Esophagus muscularis mucosa (tissue), 4 donors: Measurements from ENCODE around the gene BRSK2. TPM values are rescaled to one million over a fixed set of nuclear protein-coding genes. Genes with fewer than 3 reads are reported as not detected.

Source experiments
- DNase-seq: peaks from one replicate; pipeline ENCODE4 v3.0.0-alpha.2; 2017; ENCODE audit errors: extremely low spot score
- H3K27ac ChIP-seq, 4 donors: fragments of 200-600 bp; sonication (generic); replicated peaks in 1 of 4; 1 replicate in 3 of 4; 2 replicates in 1 of 4; pipeline ENCODE4 v1.5.1; 2016 to 2019; ENCODE audit warnings: mild to moderate bottlenecking in 1 of 4
- H3K27me3 ChIP-seq, 4 donors: fragments of 200-600 bp; sonication (generic); one replicate each; pipeline versions ENCODE4 v1.5.1 to v1.6.0; 2016 to 2019
- H3K36me3 ChIP-seq, 4 donors: fragments of 200-600 bp; sonication (generic); one replicate each; pipeline ENCODE4 v1.5.1; 2016 to 2019
- H3K4me1 ChIP-seq, 4 donors: fragments of 200-600 bp; sonication (generic); one replicate each; pipeline ENCODE4 v1.5.1; 2016 to 2019
- H3K4me3 ChIP-seq, 4 donors: fragments of 200-600 bp; sonication (generic); 1 replicate in 2 of 4; 2 replicates in 2 of 4; pipeline ENCODE4 v1.5.1; 2016 to 2019; ENCODE audit warnings: mild to moderate bottlenecking in 4 of 4, moderate library complexity in 1 of 4
- H3K9me3 ChIP-seq, 4 donors: fragments of 200-600 bp; sonication (generic); 1 replicate in 3 of 4; 2 replicates in 1 of 4; pipeline ENCODE4 v1.5.1; 2016 to 2019
- EP300 ChIP-seq: sonication (generic); formaldehyde crosslinking; IDR thresholded peaks from one replicate; pipeline ENCODE4 v1.6.1; 2017; ENCODE audit warnings: antibody characterized with exemption
- POLR2A ChIP-seq: fragments of 450-650 bp; IDR thresholded peaks from one replicate; pipeline ENCODE4 v1.6.1; 2017; ENCODE audit warnings: antibody characterized with exemption, moderate library complexity, mild to moderate bottlenecking, low read depth
- POLR2AphosphoS5 ChIP-seq, 2 donors: sonication (generic); formaldehyde crosslinking; IDR thresholded peaks; one replicate each; pipeline ENCODE4 v1.6.1; 2017; ENCODE audit warnings: antibody characterized with exemption in 2 of 2
- WGBS: methylation state at CpG from one replicate; pipeline ENCODE4 v1.1.5; 2018; 5-methylcytosine and 5-hydroxymethylcytosine counted together
- intact Hi-C: fragments of 100-400 bp; cut with DNase I; formaldehyde crosslinking; loops from one replicate; pipeline ENCODE4 v1.15.1; 2023
- total RNA-seq, 4 donors: library from RNA; depleted of rRNA; stranded (reverse); fragments of >200 nt; gene quantifications; one replicate each; pipeline versions ENCODE4 v1.1.0 to v1.2.1, GENCODE V29; 2016
- TF ChIP-seq, protein P1 (sequence below), 3 experiments: fragments of 200-600 bp in 2 of 3; fragments of 450-650 bp in 1 of 3; sonication (generic) in 2 of 3; IDR thresholded peaks; one replicate each; pipeline ENCODE4 v1.5.1; 2017 to 2019; ENCODE audit warnings: antibody characterized with exemption in 3 of 3, mild to moderate bottlenecking in 2 of 3, moderate library complexity in 1 of 3

BRSK2 gene
- total RNA-seq, 4 donors from 2014 or later = 1.0 to 3.3 (median 2.8) TPM

DNA sequence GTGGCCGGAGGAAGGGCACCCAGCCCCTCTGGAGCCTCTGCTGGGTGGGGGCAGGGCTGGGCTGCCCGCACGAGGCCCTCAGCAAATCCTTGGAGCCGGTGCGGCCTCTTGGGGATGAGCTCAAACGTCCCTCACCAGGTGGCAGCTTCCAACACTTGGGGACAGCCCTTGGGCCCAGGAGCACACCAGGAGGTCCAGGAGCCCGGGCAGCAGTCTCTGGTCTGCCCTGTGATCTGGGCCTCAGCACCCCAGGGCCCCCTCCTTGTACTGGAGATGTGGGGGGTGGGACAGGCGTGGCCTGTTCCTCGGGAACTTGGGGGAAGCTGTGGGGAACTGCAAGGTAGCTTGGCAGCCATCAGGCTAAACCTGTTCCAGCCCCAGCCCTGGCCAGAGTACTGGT is 56.9 kb downstream of the BRSK2 start:
- Histone ChIP-seq H3K4me1 (no peaks in the 10 kb centered on the region), H3K27me3 (peaks cover 0 to 91% (median 0%) of the 10 kb centered on the region in 4 donors), H3K36me3 (no peaks in the 10 kb centered on the region), H3K9me3 (no peaks in the 10 kb centered on the region), H3K4me3 (no peak overlapping the region), H3K27ac (no peak overlapping the region)
- no peak for DNase-seq
- 70% methylated on average over 9 of the region's 9 CpGs for WGBS
- TF ChIP-seq EP300 (no peak), POLR2AphosphoS5 (IDR thresholded peaks at IDR 0.05) (no peak)
- intact Hi-C loops = no loop called here

DNA sequence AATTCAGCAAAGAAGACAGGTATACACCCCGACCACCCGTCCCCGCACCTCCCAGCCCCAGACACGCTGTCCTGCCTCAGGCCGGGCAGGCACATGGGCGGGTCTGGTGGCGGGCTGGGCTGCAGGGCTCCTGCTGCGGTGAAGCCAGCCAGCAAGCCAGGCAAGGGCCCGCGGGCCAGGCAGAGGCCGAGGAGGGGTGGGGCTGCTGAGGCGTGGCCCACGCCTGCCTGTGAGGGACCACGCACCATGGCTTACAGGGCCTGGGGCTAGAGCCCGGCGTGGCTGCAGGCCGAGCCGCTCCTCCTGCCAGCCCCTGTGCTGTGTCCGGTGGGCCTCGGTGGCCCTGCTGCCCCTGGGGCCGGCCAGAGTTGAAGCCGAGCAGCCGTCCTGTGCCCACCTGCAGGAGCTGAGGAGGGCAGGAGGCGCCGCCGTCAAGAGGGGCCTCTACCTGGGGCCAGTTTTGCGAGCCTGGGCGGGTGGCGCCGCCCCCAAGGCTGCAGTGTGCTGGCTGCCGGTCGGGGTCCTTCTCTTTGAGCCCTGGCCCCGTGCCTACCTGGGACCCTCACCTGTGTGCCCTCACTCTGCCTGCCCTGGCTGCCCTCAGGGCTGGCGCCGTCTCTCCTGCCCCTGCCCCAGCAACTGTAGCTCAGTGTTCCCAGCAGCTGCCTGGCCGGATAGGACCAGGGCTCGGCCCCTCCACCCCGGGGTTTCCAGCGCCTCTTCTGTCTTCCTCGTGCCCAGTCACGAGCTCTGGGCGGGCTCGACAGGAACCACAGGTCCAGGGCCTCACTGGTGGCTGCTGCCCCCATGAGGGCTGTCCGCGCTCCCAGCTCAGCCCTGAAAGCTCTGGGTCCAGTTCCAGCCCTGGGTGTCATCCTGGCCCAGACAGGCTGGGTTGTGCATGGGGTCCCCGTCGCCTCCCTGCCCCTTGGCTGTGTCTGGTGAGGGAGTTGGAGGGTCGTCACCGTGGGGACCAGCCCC is 58.4 kb downstream of the BRSK2 start:
- no peak for DNase-seq
- Histone ChIP-seq H3K4me3 (no peak overlapping the region), H3K27ac (no peak overlapping the region), H3K4me1 (peaks cover 5 to 8% (median 6%) of the 10 kb centered on the region in 4 donors), H3K27me3 (peaks cover 0 to 77% (median 0%) of the 10 kb centered on the region in 4 donors), H3K36me3 (no peaks in the 10 kb centered on the region), H3K9me3 (no peaks in the 10 kb centered on the region)
- intact Hi-C loops = no loop called here
- 70% methylated on average over 4 of the region's 49 CpGs for WGBS
- no peak for TF ChIP-seq EP300
- no peak for TF ChIP-seq POLR2A
- no peak for TF ChIP-seq POLR2AphosphoS5 (IDR thresholded peaks at IDR 0.05)

DNA sequence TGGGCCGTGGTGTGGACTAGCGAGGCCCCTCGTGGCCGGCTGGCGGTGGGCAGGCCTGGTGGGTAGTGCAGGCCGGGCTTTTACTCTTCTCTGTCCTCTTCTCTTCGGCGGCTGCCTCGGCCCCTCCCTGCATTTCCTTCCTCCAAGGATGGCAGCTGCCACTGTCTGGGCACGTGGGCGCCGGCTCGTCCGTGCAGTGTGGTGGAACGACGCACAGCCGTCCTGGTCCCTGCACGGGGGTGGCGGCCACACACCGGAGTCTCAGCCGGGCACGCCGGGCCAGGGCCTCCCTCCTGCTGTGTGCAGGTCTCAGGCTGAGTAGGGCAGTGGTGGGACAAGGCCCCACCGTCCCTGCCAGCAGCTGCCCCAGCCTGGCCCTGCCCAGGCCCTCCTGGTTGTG is 59.1 kb downstream of the BRSK2 start:
- TF ChIP-seq, protein P1, sequence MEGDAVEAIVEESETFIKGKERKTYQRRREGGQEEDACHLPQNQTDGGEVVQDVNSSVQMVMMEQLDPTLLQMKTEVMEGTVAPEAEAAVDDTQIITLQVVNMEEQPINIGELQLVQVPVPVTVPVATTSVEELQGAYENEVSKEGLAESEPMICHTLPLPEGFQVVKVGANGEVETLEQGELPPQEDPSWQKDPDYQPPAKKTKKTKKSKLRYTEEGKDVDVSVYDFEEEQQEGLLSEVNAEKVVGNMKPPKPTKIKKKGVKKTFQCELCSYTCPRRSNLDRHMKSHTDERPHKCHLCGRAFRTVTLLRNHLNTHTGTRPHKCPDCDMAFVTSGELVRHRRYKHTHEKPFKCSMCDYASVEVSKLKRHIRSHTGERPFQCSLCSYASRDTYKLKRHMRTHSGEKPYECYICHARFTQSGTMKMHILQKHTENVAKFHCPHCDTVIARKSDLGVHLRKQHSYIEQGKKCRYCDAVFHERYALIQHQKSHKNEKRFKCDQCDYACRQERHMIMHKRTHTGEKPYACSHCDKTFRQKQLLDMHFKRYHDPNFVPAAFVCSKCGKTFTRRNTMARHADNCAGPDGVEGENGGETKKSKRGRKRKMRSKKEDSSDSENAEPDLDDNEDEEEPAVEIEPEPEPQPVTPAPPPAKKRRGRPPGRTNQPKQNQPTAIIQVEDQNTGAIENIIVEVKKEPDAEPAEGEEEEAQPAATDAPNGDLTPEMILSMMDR (IDR thresholded peaks at IDR 0.05) = no peak
- TF ChIP-seq POLR2A (no peak), POLR2AphosphoS5 (IDR thresholded peaks at IDR 0.05) (no peak), EP300 (no peak)
- Histone ChIP-seq H3K36me3 (no peaks in the 10 kb centered on the region), H3K27ac (no peak overlapping the region), H3K4me3 (no peak overlapping the region), H3K27me3 (peaks cover 0 to 70% (median 0%) of the 10 kb centered on the region in 4 donors), H3K9me3 (no peaks in the 10 kb centered on the region), H3K4me1 (peaks cover 9 to 16% (median 14%) of the 10 kb centered on the region in 4 donors)
- WGBS = 60% methylated on average over 8 of the region's 24 CpGs
- intact Hi-C loops = no loop called here
- no peak for DNase-seq

DNA sequence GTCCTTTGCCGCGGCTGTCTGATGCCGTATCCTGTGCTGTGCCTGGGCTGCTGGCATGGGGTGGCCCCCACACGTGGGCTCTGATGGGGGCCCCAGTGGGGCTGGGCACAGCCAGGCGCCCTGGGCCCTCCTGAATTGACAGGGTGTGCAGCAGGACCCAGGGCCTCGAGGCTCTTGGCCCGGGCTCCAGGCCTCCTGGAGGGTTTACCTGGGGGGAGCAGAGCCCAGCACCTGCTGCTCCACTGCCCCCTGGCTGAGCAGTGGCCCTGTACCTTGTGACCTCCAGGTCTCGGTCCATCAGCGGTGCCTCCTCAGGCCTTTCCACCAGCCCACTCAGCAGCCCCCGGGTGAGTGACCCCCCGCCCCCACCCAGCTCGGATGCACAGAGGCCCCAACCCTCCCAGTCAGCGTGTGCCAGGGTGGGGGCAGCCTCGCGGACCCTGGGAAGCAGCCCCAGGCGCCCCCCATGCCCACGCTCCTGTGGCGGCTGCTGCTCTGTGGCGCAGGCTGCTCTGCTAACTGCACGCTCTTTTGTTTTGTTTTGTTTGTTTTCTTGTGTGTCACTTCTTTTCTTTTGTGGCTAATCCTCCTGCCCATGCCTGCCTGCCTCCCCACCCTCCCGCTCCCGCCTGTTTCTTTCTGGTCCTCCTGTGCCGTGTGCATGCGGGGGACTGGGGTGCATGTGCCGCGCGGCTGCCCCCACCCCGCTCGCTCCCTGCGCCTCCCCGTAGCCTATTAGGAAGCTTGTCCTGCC is 59.9 kb downstream of the BRSK2 start:
- H3K4me3 ChIP-seq = no peak overlapping the region
- no peak for DNase-seq
- WGBS = 71% methylated on average over 25 of the region's 31 CpGs
- TF ChIP-seq, protein P1 (IDR thresholded peaks at IDR 0.05) = no peak
- no peak for TF ChIP-seq POLR2A
- TF ChIP-seq EP300 = no peak
- no peak for TF ChIP-seq POLR2AphosphoS5 (IDR thresholded peaks at IDR 0.05)
- no peaks in the 10 kb centered on the region for H3K9me3 ChIP-seq
- no peaks in the 10 kb centered on the region for H3K36me3 ChIP-seq
- no peak overlapping the region for H3K27ac ChIP-seq
- H3K4me1 ChIP-seq = peaks cover 9 to 16% (median 15%) of the 10 kb centered on the region in 4 donors
- peaks cover 0 to 63% (median 0%) of the 10 kb centered on the region in 4 donors for H3K27me3 ChIP-seq
- intact Hi-C loops = no loop called here

DNA sequence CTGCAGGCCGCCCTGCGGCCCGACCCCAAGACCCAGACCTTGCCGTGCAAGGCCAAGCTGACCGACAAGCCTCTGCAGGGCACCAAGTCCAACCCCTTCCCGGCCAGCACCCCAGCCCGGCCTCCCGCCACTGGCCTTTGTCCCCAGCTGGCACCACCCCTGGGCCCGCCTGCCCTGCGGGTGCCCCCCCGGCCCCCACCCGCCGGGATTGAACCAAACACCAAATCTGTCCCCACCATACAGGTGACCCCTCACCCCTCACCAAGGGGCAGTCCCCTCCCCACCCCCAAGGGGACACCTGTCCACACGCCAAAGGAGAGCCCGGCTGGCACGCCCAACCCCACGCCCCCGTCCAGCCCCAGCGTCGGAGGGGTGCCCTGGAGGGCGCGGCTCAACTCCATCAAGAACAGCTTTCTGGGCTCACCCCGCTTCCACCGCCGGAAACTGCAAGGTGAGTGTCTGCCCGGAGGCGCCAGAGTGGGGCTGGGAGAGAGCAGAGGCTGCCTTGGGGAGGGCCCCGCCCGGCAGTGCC is 60.7 kb downstream of the BRSK2 start:
- Histone ChIP-seq H3K9me3 (no peaks in the 10 kb centered on the region), H3K36me3 (no peaks in the 10 kb centered on the region), H3K4me3 (no peak overlapping the region), H3K4me1 (peaks cover 9 to 18% (median 15%) of the 10 kb centered on the region in 4 donors), H3K27me3 (peaks cover 0 to 55% (median 0%) of the 10 kb centered on the region in 4 donors), H3K27ac (no peak overlapping the region)
- no peak for DNase-seq
- TF ChIP-seq POLR2A (no peak), POLR2AphosphoS5 (IDR thresholded peaks at IDR 0.05) (no peak), EP300 (no peak)
- TF ChIP-seq, protein P1 (IDR thresholded peaks at IDR 0.05) = no peak
- intact Hi-C loops = no loop called here
- WGBS = 92% methylated on average over 24 of the region's 29 CpGs
